ENCODE measurements around the gene IL1A.

IL1A gene

DNA sequence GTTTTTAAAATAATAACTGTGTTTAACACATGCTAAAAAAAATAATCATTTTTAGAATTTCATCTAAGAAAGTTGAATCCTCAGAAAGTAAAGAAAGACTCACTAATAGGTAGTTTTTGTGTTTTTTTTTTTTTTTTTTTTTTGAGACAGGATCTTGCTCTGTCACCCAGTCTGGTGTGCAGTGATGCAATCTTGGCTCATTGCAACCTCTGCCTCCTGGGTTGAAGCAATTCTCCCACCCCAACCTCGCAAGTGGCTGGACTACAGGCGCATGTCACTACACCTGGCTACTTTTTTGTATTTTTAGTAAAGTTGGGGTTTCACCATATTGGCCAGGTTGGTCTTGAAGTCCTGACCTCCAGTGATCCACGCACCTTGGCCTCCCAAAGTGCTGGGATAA is 27.0 kb downstream of the IL1A start:
- no peaks in the 10 kb centered on the region for H3K9me3 ChIP-seq (ENCODE audit: control insufficient read depth, low read length)
- H3K36me3 ChIP-seq (ENCODE audit: control insufficient read depth, insufficient read depth, low read length): peaks cover 87% of the 10 kb centered on the region
- WGBS, 2 experiments (ENCODE audit: insufficient coverage in 2 of 2): 88% methylated on average over 1 of the region's 3 CpGs; no CpG with 5 or more reads in 1 of the 2 experiments
- H3K4me1 ChIP-seq (ENCODE audit: control insufficient read depth, insufficient read depth, low read length, poor library complexity, severe bottlenecking): no peaks in the 10 kb centered on the region
- no peak overlapping the region for H3K27ac ChIP-seq (ENCODE audit: low read depth, low read length, severe bottlenecking)
- no peak overlapping the region for H3K4me3 ChIP-seq (ENCODE audit: extremely low read depth, insufficient read depth, low read length, poor library complexity, severe bottlenecking)

DNA sequence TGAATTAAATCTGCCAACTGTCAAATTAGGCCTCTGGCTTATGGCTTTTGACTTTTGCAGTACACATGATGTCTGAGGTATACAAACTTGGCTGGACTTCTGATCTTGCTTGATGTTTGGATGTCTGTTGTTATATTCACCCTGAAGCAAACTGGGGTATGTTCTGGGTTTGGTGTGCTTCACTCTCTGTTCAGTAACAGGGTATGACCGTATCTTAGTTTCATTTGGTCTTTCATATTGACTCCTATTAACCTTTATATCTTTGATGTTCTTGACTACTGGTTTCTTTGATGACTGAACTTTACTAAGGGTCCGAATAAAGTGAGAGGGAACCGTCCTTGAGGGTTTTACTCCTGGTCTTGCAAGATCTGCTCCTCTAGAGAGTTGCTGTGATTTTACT is 28.1 kb downstream of the IL1A start:
- Histone ChIP-seq H3K4me3 (ENCODE audit: extremely low read depth, insufficient read depth, low read length, poor library complexity, severe bottlenecking) (no peak overlapping the region), H3K27ac (ENCODE audit: low read depth, low read length, severe bottlenecking) (no peak overlapping the region), H3K9me3 (ENCODE audit: control insufficient read depth, low read length) (no peaks in the 10 kb centered on the region), H3K36me3 (ENCODE audit: control insufficient read depth, insufficient read depth, low read length) (peaks cover 82% of the 10 kb centered on the region), H3K4me1 (ENCODE audit: control insufficient read depth, insufficient read depth, low read length, poor library complexity, severe bottlenecking) (no peaks in the 10 kb centered on the region)
- no CpG with 5 or more reads among the region's 3 CpGs for WGBS, 2 experiments (ENCODE audit: insufficient coverage in 2 of 2)

DNA sequence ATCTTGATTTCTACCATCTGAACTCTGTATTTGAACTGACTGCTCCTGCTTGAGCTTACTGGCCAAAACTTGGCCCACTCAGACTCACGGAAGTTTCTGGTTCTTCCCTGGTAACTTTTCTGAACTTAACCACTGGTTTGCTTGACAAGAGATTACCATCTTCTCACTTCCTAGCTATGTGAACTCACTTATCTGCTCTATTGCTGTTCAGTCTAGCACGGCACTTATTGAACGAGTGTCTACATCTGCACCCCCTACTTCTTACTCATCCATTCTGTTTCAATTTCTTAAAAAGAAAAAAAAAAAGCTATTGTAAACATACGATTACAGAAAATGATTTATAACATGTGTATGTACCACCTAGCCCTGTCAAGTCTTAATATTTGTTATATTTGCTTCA is 28.8 kb downstream of the IL1A start:
- H3K27ac ChIP-seq (ENCODE audit: low read depth, low read length, severe bottlenecking): no peak overlapping the region
- no peak overlapping the region for H3K4me3 ChIP-seq (ENCODE audit: extremely low read depth, insufficient read depth, low read length, poor library complexity, severe bottlenecking)
- no peaks in the 10 kb centered on the region for H3K9me3 ChIP-seq (ENCODE audit: control insufficient read depth, low read length)
- H3K4me1 ChIP-seq (ENCODE audit: control insufficient read depth, insufficient read depth, low read length, poor library complexity, severe bottlenecking): no peaks in the 10 kb centered on the region
- H3K36me3 ChIP-seq (ENCODE audit: control insufficient read depth, insufficient read depth, low read length): peaks cover 80% of the 10 kb centered on the region
- WGBS, 2 experiments (ENCODE audit: insufficient coverage in 2 of 2): 96 to 100% methylated on average over 2 of the region's 4 CpGs

DNA sequence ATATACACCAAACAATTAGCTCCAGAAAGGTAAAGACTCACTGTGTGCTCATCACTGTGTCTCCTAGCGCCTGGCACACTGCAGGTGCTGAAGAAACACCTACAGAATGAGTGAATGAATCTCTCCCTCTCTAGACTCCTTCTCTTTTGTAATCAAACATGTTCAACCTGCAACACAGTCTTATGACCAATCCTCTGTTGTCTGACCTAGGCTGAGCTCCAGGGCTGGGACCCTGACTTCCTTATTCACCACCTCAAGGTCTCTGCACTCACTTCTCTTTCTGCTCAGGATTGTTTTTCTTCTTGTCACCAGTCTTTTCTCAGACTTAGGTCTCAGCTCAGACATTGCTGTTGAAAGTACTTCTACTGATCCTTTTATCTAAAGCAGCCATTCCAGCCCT is 29.7 kb downstream of the IL1A start:
- WGBS, 2 experiments (ENCODE audit: insufficient coverage in 2 of 2): 100% methylated on average over 1 of the region's 1 CpG
- no peak overlapping the region for H3K4me3 ChIP-seq (ENCODE audit: extremely low read depth, insufficient read depth, low read length, poor library complexity, severe bottlenecking)
- no peaks in the 10 kb centered on the region for H3K9me3 ChIP-seq (ENCODE audit: control insufficient read depth, low read length)
- no peaks in the 10 kb centered on the region for H3K4me1 ChIP-seq (ENCODE audit: control insufficient read depth, insufficient read depth, low read length, poor library complexity, severe bottlenecking)
- no peak overlapping the region for H3K27ac ChIP-seq (ENCODE audit: low read depth, low read length, severe bottlenecking)
- H3K36me3 ChIP-seq (ENCODE audit: control insufficient read depth, insufficient read depth, low read length): peaks cover 83% of the 10 kb centered on the region

DNA sequence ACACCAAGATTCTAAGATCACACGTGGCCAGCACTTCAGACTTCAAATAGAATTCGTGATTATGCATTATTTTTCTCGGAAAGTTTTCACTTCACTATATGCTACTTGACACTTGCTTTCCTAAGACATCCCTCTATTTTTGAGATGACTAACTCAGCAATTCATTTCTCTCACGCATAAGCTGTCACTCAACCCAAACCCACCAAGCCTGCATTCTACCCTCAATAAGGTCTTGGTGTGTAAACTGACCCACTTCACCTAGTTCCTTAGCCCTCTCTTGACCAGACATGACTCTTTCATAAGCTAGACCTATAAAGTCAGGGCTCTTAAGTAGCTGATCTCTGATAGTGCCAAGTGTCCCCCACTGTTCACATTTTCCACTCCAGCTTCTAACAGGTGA is 31.6 kb downstream of the IL1A start:
- Histone ChIP-seq H3K9me3 (ENCODE audit: control insufficient read depth, low read length) (no peaks in the 10 kb centered on the region), H3K36me3 (ENCODE audit: control insufficient read depth, insufficient read depth, low read length) (peaks cover 68% of the 10 kb centered on the region), H3K27ac (ENCODE audit: low read depth, low read length, severe bottlenecking) (no peak overlapping the region), H3K4me1 (ENCODE audit: control insufficient read depth, insufficient read depth, low read length, poor library complexity, severe bottlenecking) (no peaks in the 10 kb centered on the region), H3K4me3 (ENCODE audit: extremely low read depth, insufficient read depth, low read length, poor library complexity, severe bottlenecking) (no peak overlapping the region)
- 96% methylated on average over 4 of the region's 4 CpGs for WGBS, 2 experiments (ENCODE audit: insufficient coverage in 2 of 2)

DNA sequence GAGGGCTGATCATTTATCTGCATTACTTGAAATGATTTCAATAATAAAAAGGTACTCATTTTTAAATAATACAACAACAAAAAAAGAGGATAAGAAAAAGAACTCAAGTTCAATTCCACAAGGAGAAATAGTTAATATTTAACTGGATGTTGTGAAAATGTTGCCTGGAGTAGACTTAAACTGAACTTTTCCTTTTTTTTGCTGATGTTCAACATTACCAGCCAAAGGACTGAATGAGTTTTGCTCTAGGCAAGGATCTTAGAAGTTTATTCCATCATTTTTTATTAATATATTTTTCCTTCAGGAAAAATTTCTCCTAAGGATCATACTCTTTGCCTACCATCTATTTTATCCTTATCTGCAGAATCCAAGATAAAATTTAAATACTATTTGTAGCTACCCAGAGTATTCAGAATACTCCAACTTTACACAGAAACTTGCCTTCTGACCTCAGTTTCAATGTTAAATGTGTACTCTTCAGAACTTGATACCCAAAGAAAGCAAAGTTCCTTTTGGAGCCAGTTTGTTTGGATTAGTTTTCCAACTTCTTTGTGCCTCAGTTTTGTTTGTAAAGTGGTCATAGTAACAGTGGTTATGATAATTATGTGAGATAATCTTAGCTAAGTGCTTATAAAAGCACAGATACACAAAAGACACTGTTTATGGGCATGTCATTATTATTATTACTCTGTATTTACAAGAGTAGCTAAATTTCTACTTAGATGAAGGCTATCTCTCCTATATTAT is 32.7 kb downstream of the IL1A start:
- Histone ChIP-seq H3K4me3 (ENCODE audit: extremely low read depth, insufficient read depth, low read length, poor library complexity, severe bottlenecking) (no peak overlapping the region), H3K27ac (ENCODE audit: low read depth, low read length, severe bottlenecking) (no peak overlapping the region), H3K36me3 (ENCODE audit: control insufficient read depth, insufficient read depth, low read length) (peaks cover 66% of the 10 kb centered on the region), H3K4me1 (ENCODE audit: control insufficient read depth, insufficient read depth, low read length, poor library complexity, severe bottlenecking) (no peaks in the 10 kb centered on the region), H3K9me3 (ENCODE audit: control insufficient read depth, low read length) (no peaks in the 10 kb centered on the region)

DNA sequence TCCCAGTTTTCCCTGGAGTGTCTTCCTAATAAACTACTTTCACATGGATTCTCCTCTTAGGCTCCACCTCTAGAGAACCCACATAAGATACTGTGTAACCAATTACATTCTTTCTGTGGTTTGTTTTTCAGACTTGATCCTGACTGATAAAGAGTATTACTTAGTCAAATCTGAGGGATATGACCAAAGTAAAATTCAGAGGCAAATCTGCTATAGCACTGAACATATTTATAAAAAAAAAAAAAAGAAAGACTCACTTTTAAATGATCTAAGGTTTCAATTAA is 33.8 kb downstream of the IL1A start:
- no peaks in the 10 kb centered on the region for H3K9me3 ChIP-seq (ENCODE audit: control insufficient read depth, low read length)
- H3K4me1 ChIP-seq (ENCODE audit: control insufficient read depth, insufficient read depth, low read length, poor library complexity, severe bottlenecking): no peaks in the 10 kb centered on the region
- no peak overlapping the region for H3K27ac ChIP-seq (ENCODE audit: low read depth, low read length, severe bottlenecking)
- peaks cover 62% of the 10 kb centered on the region for H3K36me3 ChIP-seq (ENCODE audit: control insufficient read depth, insufficient read depth, low read length)
- H3K4me3 ChIP-seq (ENCODE audit: extremely low read depth, insufficient read depth, low read length, poor library complexity, severe bottlenecking): no peak overlapping the region

DNA sequence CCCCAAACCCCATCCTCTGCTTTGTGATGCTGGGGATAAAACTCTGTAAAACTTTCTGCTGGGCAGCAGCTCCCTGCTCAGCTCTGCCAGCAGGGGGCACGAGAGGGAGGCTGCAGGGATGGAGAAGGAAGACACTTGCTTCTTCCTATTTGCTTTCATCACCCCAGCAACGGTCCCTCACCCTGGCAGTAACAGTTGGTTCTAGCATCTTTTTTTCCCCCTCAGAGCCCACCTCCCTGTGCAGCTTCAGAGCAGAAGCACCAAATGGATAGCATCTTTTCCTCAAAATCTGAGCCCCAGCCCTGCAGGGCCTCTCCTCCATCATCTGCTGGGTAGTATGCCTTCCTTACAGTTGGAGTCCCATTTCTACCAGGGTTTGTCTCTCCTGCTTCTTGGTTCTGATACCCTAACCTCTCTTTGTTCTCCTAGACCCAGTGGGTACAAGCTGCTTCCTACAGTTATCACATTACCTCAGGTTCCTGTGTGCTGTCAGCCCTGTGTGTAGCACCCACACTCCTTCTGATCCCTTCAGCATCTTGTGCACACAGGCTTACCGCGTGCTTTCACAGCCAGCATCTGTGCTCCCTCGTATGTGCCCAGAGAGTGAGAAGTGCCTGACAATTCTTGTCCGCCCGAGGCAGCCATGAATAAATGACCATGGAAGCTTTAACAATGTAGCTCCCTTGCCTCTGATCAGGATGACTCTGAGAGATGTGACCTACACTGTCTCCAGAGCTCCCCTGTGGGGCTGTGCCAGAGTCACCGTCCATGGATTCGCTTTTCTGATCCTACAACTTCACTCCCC is 34.3 kb downstream of the IL1A start:
- H3K4me1 ChIP-seq (ENCODE audit: control insufficient read depth, insufficient read depth, low read length, poor library complexity, severe bottlenecking): no peaks in the 10 kb centered on the region
- no peak overlapping the region for H3K4me3 ChIP-seq (ENCODE audit: extremely low read depth, insufficient read depth, low read length, poor library complexity, severe bottlenecking)
- H3K27ac ChIP-seq (ENCODE audit: low read depth, low read length, severe bottlenecking): no peak overlapping the region
- H3K9me3 ChIP-seq (ENCODE audit: control insufficient read depth, low read length): no peaks in the 10 kb centered on the region
- H3K36me3 ChIP-seq (ENCODE audit: control insufficient read depth, insufficient read depth, low read length): peaks cover 60% of the 10 kb centered on the region
- WGBS, 2 experiments (ENCODE audit: insufficient coverage in 2 of 2): 85 to 89% methylated on average over 8 of the region's 9 CpGs

DNA sequence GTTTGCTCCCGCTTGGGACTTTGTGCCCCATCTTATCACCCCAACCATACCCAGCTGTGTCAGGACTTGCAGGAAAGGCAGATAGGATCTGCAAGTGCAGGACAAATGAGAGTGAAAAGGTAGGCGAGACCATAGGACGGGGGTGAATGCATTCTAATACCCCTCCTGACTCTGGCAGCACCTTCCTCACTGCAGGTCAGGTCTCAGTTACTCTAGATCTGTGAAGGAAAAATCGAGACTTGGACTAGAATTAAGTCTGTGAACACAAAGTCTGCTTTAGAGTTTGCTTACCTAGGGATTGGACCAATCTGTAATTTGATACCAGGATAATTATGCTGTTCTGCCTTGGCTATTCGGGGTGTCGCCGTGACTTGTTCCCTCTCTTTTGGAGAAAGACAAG is 43.8 kb downstream of the IL1A start:
- H3K36me3 ChIP-seq (ENCODE audit: control insufficient read depth, insufficient read depth, low read length): peaks cover 75% of the 10 kb centered on the region
- no peak overlapping the region for H3K27ac ChIP-seq (ENCODE audit: low read depth, low read length, severe bottlenecking)
- no peaks in the 10 kb centered on the region for H3K9me3 ChIP-seq (ENCODE audit: control insufficient read depth, low read length)
- 82 to 100% methylated on average over 2 to 5 of the region's 7 CpGs for WGBS, 2 experiments (ENCODE audit: insufficient coverage in 2 of 2)
- no peak overlapping the region for H3K4me3 ChIP-seq (ENCODE audit: extremely low read depth, insufficient read depth, low read length, poor library complexity, severe bottlenecking)
- H3K4me1 ChIP-seq (ENCODE audit: control insufficient read depth, insufficient read depth, low read length, poor library complexity, severe bottlenecking): no peaks in the 10 kb centered on the region

DNA sequence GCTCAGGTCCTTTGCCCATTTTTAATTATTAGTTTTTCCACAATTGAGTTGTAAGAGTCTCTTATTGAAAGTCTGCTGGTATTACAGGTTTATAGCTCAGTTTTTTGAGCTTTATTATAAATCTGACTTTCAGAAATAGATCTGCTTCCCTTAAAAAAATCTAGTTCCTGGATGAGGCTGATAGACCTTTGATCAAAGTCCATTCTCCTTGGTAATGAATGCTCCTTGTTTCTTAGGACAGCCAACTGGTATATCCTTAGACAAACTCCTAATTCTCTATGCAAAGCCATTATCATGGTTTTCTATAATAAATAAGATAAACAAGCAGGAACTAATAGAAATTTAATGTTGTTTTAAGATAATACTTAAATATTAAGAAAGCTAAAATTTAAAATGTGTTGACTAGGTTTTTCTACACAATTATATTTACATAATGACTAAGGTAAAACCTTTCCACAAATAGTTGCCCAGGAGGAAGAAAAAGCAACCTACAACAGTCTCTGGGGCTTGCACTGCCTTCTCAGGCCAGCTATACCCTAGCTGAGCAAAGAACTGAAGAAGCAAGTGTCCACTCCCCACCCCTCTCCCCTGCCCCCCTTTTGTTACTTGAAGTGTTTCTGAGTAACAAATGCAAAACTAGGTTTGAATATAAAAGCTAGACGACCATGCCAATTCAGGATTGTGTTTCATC is 46.6 kb downstream of the IL1A start:
- 100% methylated on average over 1 of the region's 1 CpG; no CpG with 5 or more reads in 1 of the 2 experiments for WGBS, 2 experiments (ENCODE audit: insufficient coverage in 2 of 2)
- Histone ChIP-seq H3K36me3 (ENCODE audit: control insufficient read depth, insufficient read depth, low read length) (peaks cover 58% of the 10 kb centered on the region), H3K4me1 (ENCODE audit: control insufficient read depth, insufficient read depth, low read length, poor library complexity, severe bottlenecking) (no peaks in the 10 kb centered on the region), H3K27ac (ENCODE audit: low read depth, low read length, severe bottlenecking) (no peak overlapping the region), H3K9me3 (ENCODE audit: control insufficient read depth, low read length) (no peaks in the 10 kb centered on the region), H3K4me3 (ENCODE audit: extremely low read depth, insufficient read depth, low read length, poor library complexity, severe bottlenecking) (no peak overlapping the region)

DNA sequence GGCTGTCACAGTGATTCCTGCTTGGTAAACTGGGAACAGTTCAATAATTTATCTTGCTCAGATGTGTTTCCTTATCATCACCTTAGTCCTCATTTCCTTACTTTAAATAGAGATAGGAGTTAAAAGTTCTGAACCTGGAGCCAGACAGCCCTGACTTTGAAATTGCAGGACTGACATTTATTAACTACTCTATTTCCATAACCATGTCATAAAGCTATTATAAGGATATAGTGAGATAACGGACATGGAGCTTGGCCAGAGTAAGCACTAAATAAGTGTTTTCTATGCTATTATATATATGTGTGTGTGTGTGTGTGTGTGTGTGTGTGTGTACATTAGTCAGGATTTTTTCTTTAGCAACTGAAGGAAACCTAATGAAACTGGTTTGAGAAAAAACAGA is 50.4 kb downstream of the IL1A start:
- H3K36me3 ChIP-seq (ENCODE audit: control insufficient read depth, insufficient read depth, low read length): peaks cover 20% of the 10 kb centered on the region
- H3K4me3 ChIP-seq (ENCODE audit: extremely low read depth, insufficient read depth, low read length, poor library complexity, severe bottlenecking): no peak overlapping the region
- H3K27ac ChIP-seq (ENCODE audit: low read depth, low read length, severe bottlenecking): no peak overlapping the region
- no peaks in the 10 kb centered on the region for H3K4me1 ChIP-seq (ENCODE audit: control insufficient read depth, insufficient read depth, low read length, poor library complexity, severe bottlenecking)
- no peaks in the 10 kb centered on the region for H3K9me3 ChIP-seq (ENCODE audit: control insufficient read depth, low read length)
- WGBS, 2 experiments (ENCODE audit: insufficient coverage in 2 of 2): no CpG with 5 or more reads among the region's 1 CpG
